ENCODE measurements around the gene PLEKHG7. TPM values are rescaled to one million over a fixed set of nuclear protein-coding genes. Genes with fewer than 3 reads are reported as not detected.

PLEKHG7 gene, protein sequence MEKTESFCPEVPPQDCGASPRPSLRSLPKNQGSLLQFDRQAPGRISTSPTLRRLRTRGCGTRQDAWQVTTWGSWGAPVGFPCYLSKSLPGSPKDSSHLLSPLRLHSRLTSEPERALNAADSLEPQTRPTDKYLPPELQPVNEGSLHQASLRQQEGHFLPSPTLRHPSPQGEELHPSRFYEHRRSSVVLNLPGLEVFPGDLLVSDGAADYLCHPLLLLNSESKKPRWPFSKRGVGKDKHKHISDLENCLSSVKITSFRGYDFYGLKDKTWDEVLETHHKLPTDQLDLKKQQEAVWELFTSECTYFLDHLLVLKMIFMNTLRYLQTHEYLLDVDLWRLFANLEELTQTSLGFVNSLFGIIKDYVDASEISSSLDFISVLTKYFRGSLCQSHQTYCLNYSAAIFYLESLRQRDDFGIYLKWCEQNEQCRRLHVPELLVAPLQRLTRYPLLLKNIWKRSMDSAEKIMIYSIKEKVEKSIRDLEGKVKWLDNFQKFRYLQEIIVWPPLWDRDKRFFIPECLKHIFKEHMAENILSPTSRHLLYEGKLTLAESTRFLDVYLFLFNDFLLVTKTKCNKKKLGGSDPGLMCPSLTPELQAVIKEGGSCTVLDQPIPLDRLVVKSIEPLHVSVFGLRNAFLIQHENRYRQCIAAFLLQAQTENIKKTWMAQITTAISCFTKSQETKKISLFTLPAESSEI
- 4.6 and 4.9 TPM in 2 replicates for total RNA-seq (2013; cell fraction: nucleolus; rRNA removed)
- 0.68 and 1.0 TPM in 2 replicates for total RNA-seq (2014; rRNA removed)
- 1.1 and 1.6 TPM in 2 replicates for total RNA-seq (2014; rRNA removed; fragmentation: Illumina TruSeq; extraction: Trizol)
- 1.1 and 1.3 TPM in 2 replicates for total RNA-seq (2021)
- 1.7 TPM for polyA plus RNA-seq (2011; ENCODE audit: low read depth)
- 0.55 and 0.65 TPM in 2 replicates for polyA plus RNA-seq (2011; rRNA removed)
- 0.21 and 0.30 TPM in 2 replicates for polyA plus RNA-seq (2011; cell fraction: cytosol; rRNA removed)
- polyA plus RNA-seq (2011; cell fraction: nucleus; rRNA removed), result 1.4 and 1.5 TPM in 2 replicates
- 1.9 and 2.1 TPM in 2 replicates for polyA plus RNA-seq (2012)
- polyA plus RNA-seq (2014; fragmentation: Illumina TruSeq; extraction: Trizol), result 0.79 and 0.91 TPM in 2 replicates
- under 1 TPM; 0.16 to 0.34 TPM for polyA plus RNA-seq (2014; fragmentation: Nextera tagmentation; extraction: Ambion mirVana)
- polyA plus RNA-seq (2014; rRNA removed), result 0.53 and 0.64 TPM in 2 replicates
- polyA plus RNA-seq (2016; fragmentation: Nextera tagmentation; extraction: Ambion mirVana), result under 1 TPM in 1 of 2 experiments, not detected in 1; 0.20 TPM
- polyA minus RNA-seq (2011; rRNA and poly(A)+ RNA removed), result 0.88 and 1.5 TPM in 2 replicates
- 0.83 TPM in 1 of 2 replicates, not detected in the other for polyA minus RNA-seq (2011; cell fraction: cytosol; rRNA and poly(A)+ RNA removed)
- 2.7 and 4.2 TPM in 2 replicates for polyA minus RNA-seq (2011; cell fraction: nucleus; rRNA and poly(A)+ RNA removed)
- Bru-seq, nascent RNA, result percentile 51 among the genes with signal in this experiment
- percentile 40 among the genes with signal in this experiment for BruChase-seq, experiment 1, labeled RNA remaining after a 6-hour chase
- percentile 48 among the genes with signal in this experiment for BruChase-seq, experiment 2, labeled RNA remaining after a 2-hour chase
- long read RNA-seq, experiment 1, result 0 reads
- long read RNA-seq, experiment 2, partial matches to known transcripts, result 0 of 4 reads
- long read RNA-seq, experiment 2, other reads (novel, unspliced or antisense), result 2 of 4 reads

DNA sequence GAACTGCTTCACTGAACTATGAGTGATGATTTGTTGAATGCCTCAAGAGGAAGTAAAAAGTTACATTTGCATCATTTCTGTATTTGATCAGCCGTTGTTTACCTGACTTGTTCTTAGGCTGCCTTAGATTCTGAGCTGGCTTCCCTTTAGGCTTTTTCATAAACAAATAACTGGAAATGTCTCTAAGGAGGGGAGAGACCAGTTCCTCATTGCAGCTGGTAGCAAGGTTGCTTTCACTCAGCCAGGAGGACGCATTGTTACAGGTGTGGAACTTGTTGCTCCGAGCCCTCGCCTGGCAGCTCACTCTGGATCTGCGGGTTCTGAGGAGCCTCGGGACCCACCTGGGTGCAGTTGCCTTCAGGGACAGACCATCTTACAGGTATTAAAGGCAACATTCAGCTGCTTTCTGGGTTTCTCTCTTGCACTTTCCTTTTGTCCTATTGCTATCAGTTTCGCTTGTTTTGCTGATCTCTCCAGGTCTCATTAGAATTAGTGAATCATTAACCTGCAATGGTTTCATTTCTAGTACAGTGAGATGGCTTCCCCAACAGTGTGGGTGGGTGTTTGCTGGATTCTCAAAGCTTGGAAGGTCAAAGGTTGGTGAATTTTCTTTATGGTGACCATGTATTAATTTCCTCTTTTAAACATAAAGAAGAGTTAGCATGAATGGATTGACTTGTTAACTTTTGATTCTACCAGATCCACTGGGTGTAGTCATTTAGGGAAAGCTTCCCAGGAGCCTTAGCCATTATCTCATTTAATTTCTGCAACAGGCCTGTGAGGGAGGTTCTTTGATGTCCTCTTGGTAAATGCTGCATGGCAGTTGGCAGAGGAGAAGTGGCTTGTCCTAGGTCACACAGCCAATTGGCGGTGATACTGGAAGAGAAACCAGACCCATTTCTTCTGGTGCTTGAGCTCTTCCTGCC is at the start of gene PLEKHG7:
Gene PLEKHG7 (plus strand): TSS at position 236 of the 926 bp plus-strand sequence. CDS start 3,643 bp downstream, outside the sequence.
- Histone ChIP-seq H3K4me1 (ENCODE audit: control insufficient read depth, insufficient read depth, low read length) (peaks cover 25% of the 10 kb centered on the region), H4K20me1 (ENCODE audit: control insufficient read depth, insufficient read depth) (no peaks in the 10 kb centered on the region), H3K79me2 (ENCODE audit: control insufficient read depth, insufficient read depth, low read length) (no peaks in the 10 kb centered on the region), H3K36me3 (ENCODE audit: control insufficient read depth in 2 of 2, insufficient read depth in 2 of 2, low read length in 1 of 2) (no peaks in the 10 kb centered on the region), H3K27me3 (replicated peaks in 1 of 2; ENCODE audit: control insufficient read depth in 2 of 2, insufficient read depth in 2 of 2, low read length in 1 of 2) (no peaks in the 10 kb centered on the region), H3K4me2 (ENCODE audit: control insufficient read depth, insufficient read depth) (peak within 1 kb of the TSS; percentile 80), H3K9me3 (replicated peaks; ENCODE audit: control insufficient read depth, insufficient read depth, low read length) (peaks cover under 1% of the 10 kb centered on the region; the same call in 1 of the 3 replicates), H3K4me3 (peak within 1 kb of the TSS; percentile 69), H3K9ac (ENCODE audit: control insufficient read depth, insufficient read depth, low read length) (peak within 1 kb of the TSS; percentile 63), H3K27ac (ENCODE audit: control insufficient read depth, insufficient read depth) (peak within 1 kb of the TSS; percentile 81), H2AFZ (ENCODE audit: control insufficient read depth, low read depth, low read length) (peak within 1 kb of the TSS; percentile 66)
- ChIA-PET RAD21 (ENCODE audit: unreplicated experiment) (interaction anchor here (0.6 to 2.5 kb wide), 13 partner anchors 14 to 542 kb away, joined by 3 to 10 read pairs (median 3); no protein-coding TSS in a partner anchor), POLR2A (interaction anchor here (0.6 to 2.0 kb wide), 4 partner anchors 15 to 600 kb away, joined by 3 to 5 read pairs (median 4); no protein-coding TSS in a partner anchor), SMC1A (ENCODE audit: uncharacterized antibody, unreplicated experiment) (interaction anchor here (0.5 to 3.5 kb wide), 15 partner anchors 9 to 1322 kb away, joined by 3 to 19 read pairs (median 3); no protein-coding TSS in a partner anchor), CTCF (interaction anchor here (1.0 to 1.6 kb wide), 5 partner anchors 29 to 1321 kb away, joined by 4 to 7 read pairs (median 4); no protein-coding TSS in a partner anchor)
- intact Hi-C loops (cut with micrococcal nuclease; ENCODE audit: unreplicated experiment), result loop anchor here (5.0 kb wide), 2 partner anchors 224 to 269 kb away; partner anchors contain the start of gene EEA1
- WGBS (ENCODE audit: insufficient coverage, insufficient replicate concordance, low lambda C conversion rate, missing lambda C conversion rate), result 3% methylated on average over 8 of the region's 8 CpGs
- in situ Hi-C loops (cut with MboI), result no loop called here
- peak; percentile 91 for FAIRE-seq
- peak; percentile 91 for ATAC-seq
- BruUV-seq (replicated peaks), result no TSS peak
- DNase-seq (ENCODE audit: low read depth, low spot score), result peak; percentile 80
- TF ChIP-seq NFIC (IDR thresholded peaks at IDR 0.05; ENCODE audit: low read depth, low read length) (no peak), MEF2B (IDR thresholded peaks at IDR 0.05; ENCODE audit: partially characterized antibody, poor library complexity, severe bottlenecking) (peak; percentile 32), SP1 (IDR thresholded peaks at IDR 0.05; ENCODE audit: low read depth, low read length) (no peak), RUNX3 (IDR thresholded peaks at IDR 0.05; ENCODE audit: low read length) (0 out of 2 replicates have a peak, but pooled peaks have one; percentile 5), DPF2 (IDR thresholded peaks at IDR 0.05) (peak; percentile 91), POLR2A (IDR thresholded peaks at IDR 0.05; ENCODE audit: low read depth, low read length) (peak; percentile 63; the same call in 1 of the 2 replicates), CREM (IDR thresholded peaks at IDR 0.05; ENCODE audit: low read depth) (no peak; the same call in 1 of the 2 replicates), STAT3 (IDR thresholded peaks at IDR 0.05; ENCODE audit: low read depth, low read length) (no peak), NBN (IDR thresholded peaks at IDR 0.05) (peak; percentile 51; the same call in 1 of the 2 replicates), JUNB (IDR thresholded peaks at IDR 0.05) (peak; percentile 31; the same call in 1 of the 2 replicates), JUND (IDR thresholded peaks at IDR 0.05; ENCODE audit: low read depth, low read length) (no peak), EED (IDR thresholded peaks at IDR 0.05; ENCODE audit: low read depth) (peak; percentile 14; the same call in 1 of the 2 replicates), ZNF622 (IDR thresholded peaks at IDR 0.05) (no peak), RAD51 (IDR thresholded peaks at IDR 0.05) (no peak; the same call in 1 of the 2 replicates), SPI1 (IDR thresholded peaks at IDR 0.05; ENCODE audit: borderline replicate concordance, insufficient read depth, low read depth, low read length) (peak; percentile 83)
- TF ChIP-seq, protein P1, sequence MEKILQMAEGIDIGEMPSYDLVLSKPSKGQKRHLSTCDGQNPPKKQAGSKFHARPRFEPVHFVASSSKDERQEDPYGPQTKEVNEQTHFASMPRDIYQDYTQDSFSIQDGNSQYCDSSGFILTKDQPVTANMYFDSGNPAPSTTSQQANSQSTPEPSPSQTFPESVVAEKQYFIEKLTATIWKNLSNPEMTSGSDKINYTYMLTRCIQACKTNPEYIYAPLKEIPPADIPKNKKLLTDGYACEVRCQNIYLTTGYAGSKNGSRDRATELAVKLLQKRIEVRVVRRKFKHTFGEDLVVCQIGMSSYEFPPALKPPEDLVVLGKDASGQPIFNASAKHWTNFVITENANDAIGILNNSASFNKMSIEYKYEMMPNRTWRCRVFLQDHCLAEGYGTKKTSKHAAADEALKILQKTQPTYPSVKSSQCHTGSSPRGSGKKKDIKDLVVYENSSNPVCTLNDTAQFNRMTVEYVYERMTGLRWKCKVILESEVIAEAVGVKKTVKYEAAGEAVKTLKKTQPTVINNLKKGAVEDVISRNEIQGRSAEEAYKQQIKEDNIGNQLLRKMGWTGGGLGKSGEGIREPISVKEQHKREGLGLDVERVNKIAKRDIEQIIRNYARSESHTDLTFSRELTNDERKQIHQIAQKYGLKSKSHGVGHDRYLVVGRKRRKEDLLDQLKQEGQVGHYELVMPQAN (conservative IDR thresholded peaks at IDR 0.05), result peak; percentile 81
